Measurements from ENCODE around the gene ADGRD1.

Gene ADGRD1

GRCh38 chr12:131139363-131140068 lies 185.8 kb downstream of the ADGRD1 start:
- no peak for DNase-seq

- no peak for DNase-seq
Measured at GRCh38 chr12:131140069-131140435, 186.3 kb downstream of the ADGRD1 start.

GRCh38 chr12:131140697-131141096 lies 187.0 kb downstream of the ADGRD1 start:
- no peak for DNase-seq

GRCh38 chr12:131141514-131141913 lies 187.8 kb downstream of the ADGRD1 start:
- no peak for DNase-seq

GRCh38 chr12:131142891-131143657 lies 189.4 kb downstream of the ADGRD1 start:
- peak in 1 of 14 donors; percentile 10 for DNase-seq

GRCh38 chr12:131146173-131146675 lies 192.5 kb downstream of the ADGRD1 start:
- no peak for DNase-seq

GRCh38 chr12:131147293-131147692 lies 193.6 kb downstream of the ADGRD1 start:
- DNase-seq = no peak

- DNase-seq = no peak
Measured at GRCh38 chr12:131147894-131148293, 194.2 kb downstream of the ADGRD1 start.

- no peak for DNase-seq
Measured at GRCh38 chr12:131151558-131152345, 198.0 kb downstream of the ADGRD1 start.

GRCh38 chr12:131152587-131152986 lies 198.9 kb downstream of the ADGRD1 start:
- DNase-seq = no peak

- DNase-seq = no peak
Measured at GRCh38 chr12:131153016-131153415, 199.3 kb downstream of the ADGRD1 start.

GRCh38 chr12:131153956-131154355 lies 200.2 kb downstream of the ADGRD1 start:
- DNase-seq = no peak

GRCh38 chr12:131155131-131155530 lies 201.4 kb downstream of the ADGRD1 start:
- no peak for DNase-seq

- DNase-seq = no peak
Measured at GRCh38 chr12:131157743-131158142, 204.0 kb downstream of the ADGRD1 start.

- no peak for DNase-seq
Measured at GRCh38 chr12:131159660-131160059, 206.0 kb downstream of the ADGRD1 start.

- no peak for DNase-seq
Measured at GRCh38 chr12:131162113-131162512, 208.4 kb downstream of the ADGRD1 start.

GRCh38 chr12:131163189-131163738 lies 209.6 kb downstream of the ADGRD1 start:
- DNase-seq = no peak

- no peak for DNase-seq
Measured at GRCh38 chr12:131164096-131164872, 210.6 kb downstream of the ADGRD1 start.

GRCh38 chr12:131166717-131167116 lies 213.0 kb downstream of the ADGRD1 start:
- DNase-seq = no peak

- peak in 2 of 14 donors; percentile 4 to 39 for DNase-seq
Measured at GRCh38 chr12:131167334-131167733, 213.6 kb downstream of the ADGRD1 start.

- no peak for DNase-seq
Measured at GRCh38 chr12:131171029-131171428, 217.3 kb downstream of the ADGRD1 start.

- no peak for DNase-seq
Measured at GRCh38 chr12:131174901-131175300, 221.2 kb downstream of the ADGRD1 start.

All from C1 segment of cervical spinal cord (tissue), 14 donors.